Measurements from ENCODE around the gene LYSMD4.
A peak's percentile ranks its signal among the peaks of the same experiment; 100 is the strongest.

LYSMD4 gene

DNA sequence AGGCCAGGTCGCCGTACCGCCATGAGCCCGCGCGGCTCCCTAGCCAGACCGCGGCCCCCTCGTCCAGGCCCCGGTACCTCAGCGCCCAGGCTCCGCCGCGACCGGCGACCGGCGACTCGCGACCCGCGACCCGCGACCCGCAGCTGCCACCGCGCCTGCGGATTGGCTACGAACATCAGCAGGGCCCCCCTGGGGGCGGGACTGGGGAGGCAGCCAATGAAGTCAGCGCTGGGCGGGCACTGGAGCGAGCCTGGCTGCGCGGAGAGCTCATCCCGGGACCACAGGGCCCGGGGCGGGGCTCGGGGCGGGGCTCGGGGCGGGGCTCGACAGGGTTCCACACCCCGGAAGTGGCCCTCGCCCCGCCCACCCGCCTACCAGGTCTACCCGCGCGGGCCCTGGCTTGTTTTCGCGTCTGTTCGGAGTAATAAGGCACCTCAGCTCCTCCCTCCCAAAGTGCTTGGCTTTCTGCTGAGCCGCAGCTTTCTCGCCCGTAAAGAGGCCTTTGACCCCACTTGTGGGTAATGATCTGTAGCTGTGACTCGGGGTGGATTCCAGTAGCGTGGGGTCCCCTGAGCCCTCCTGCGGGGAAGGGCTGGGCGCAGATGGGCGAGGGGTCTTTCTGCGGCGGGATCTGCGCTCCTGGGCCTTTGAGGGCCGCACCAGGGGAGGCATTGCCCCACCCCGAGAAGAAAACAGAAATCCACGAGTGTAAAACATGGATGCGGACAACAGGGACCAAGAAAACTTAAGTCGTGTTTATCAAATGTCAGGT lies at the start of gene LYSMD4 (continued):
- TF ChIP-seq ZNF558 (tag by site-specific recombination; IDR thresholded peaks at IDR 0.05), result no peak
- TF ChIP-seq ZNF155 (tag by site-specific recombination; IDR thresholded peaks at IDR 0.05), result no peak
- no peak for TF ChIP-seq ZNF221 (tag by site-specific recombination; IDR thresholded peaks at IDR 0.05; ENCODE audit: borderline replicate concordance)
- TF ChIP-seq GFI1B (tag by site-specific recombination; IDR thresholded peaks at IDR 0.05), result no peak
- no peak for TF ChIP-seq ZNF266 (tag by site-specific recombination; IDR thresholded peaks at IDR 0.05; ENCODE audit: low read depth)
- TF ChIP-seq OSR2 (tag by site-specific recombination; IDR thresholded peaks at IDR 0.05), result 0 out of 2 replicates have a peak, but pooled peaks have one; percentile 41
- TF ChIP-seq ZNF747 (tag by site-specific recombination; IDR thresholded peaks at IDR 0.05), result no peak
- TF ChIP-seq ZNF121 (tag by site-specific recombination; IDR thresholded peaks at IDR 0.05), result no peak
- TF ChIP-seq, protein P1, sequence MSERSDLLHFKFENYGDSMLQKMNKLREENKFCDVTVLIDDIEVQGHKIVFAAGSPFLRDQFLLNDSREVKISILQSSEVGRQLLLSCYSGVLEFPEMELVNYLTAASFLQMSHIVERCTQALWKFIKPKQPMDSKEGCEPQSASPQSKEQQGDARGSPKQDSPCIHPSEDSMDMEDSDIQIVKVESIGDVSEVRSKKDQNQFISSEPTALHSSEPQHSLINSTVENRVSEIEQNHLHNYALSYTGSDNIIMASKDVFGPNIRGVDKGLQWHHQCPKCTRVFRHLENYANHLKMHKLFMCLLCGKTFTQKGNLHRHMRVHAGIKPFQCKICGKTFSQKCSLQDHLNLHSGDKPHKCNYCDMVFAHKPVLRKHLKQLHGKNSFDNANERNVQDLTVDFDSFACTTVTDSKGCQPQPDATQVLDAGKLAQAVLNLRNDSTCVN (tag by site-specific recombination; optimal IDR thresholded peaks at IDR 0.05), result peak; percentile 37
- TF ChIP-seq ZNF791 (tag by site-specific recombination; IDR thresholded peaks at IDR 0.05), result no peak
- TF ChIP-seq, protein P2, sequence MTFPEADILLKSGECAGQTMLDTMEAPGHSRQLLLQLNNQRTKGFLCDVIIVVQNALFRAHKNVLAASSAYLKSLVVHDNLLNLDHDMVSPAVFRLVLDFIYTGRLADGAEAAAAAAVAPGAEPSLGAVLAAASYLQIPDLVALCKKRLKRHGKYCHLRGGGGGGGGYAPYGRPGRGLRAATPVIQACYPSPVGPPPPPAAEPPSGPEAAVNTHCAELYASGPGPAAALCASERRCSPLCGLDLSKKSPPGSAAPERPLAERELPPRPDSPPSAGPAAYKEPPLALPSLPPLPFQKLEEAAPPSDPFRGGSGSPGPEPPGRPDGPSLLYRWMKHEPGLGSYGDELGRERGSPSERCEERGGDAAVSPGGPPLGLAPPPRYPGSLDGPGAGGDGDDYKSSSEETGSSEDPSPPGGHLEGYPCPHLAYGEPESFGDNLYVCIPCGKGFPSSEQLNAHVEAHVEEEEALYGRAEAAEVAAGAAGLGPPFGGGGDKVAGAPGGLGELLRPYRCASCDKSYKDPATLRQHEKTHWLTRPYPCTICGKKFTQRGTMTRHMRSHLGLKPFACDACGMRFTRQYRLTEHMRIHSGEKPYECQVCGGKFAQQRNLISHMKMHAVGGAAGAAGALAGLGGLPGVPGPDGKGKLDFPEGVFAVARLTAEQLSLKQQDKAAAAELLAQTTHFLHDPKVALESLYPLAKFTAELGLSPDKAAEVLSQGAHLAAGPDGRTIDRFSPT (tag by site-specific recombination; IDR thresholded peaks at IDR 0.05), result no peak
- TF ChIP-seq, protein P3, sequence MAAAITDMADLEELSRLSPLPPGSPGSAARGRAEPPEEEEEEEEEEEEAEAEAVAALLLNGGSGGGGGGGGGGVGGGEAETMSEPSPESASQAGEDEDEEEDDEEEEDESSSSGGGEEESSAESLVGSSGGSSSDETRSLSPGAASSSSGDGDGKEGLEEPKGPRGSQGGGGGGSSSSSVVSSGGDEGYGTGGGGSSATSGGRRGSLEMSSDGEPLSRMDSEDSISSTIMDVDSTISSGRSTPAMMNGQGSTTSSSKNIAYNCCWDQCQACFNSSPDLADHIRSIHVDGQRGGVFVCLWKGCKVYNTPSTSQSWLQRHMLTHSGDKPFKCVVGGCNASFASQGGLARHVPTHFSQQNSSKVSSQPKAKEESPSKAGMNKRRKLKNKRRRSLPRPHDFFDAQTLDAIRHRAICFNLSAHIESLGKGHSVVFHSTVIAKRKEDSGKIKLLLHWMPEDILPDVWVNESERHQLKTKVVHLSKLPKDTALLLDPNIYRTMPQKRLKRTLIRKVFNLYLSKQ (tag by site-specific recombination; IDR thresholded peaks at IDR 0.05; ENCODE audit: borderline replicate concordance), result no peak
- TF ChIP-seq ZNF510 (tag by site-specific recombination; IDR thresholded peaks at IDR 0.05; ENCODE audit: insufficient replicate concordance), result no peak
- TF ChIP-seq ZNF23 (tag by site-specific recombination; IDR thresholded peaks at IDR 0.05; ENCODE audit: borderline replicate concordance), result no peak
- TF ChIP-seq, protein P4, sequence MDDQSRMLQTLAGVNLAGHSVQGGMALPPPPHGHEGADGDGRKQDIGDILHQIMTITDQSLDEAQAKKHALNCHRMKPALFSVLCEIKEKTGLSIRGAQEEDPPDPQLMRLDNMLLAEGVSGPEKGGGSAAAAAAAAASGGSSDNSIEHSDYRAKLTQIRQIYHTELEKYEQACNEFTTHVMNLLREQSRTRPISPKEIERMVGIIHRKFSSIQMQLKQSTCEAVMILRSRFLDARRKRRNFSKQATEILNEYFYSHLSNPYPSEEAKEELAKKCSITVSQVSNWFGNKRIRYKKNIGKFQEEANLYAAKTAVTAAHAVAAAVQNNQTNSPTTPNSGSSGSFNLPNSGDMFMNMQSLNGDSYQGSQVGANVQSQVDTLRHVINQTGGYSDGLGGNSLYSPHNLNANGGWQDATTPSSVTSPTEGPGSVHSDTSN (CRISPR knock-in tag; IDR thresholded peaks at IDR 0.05), result peak; percentile 63; the same call in 1 of the 2 replicates
- TF ChIP-seq ZEB2 (tag by site-specific recombination; IDR thresholded peaks at IDR 0.05), result no peak
- TF ChIP-seq, protein P5, sequence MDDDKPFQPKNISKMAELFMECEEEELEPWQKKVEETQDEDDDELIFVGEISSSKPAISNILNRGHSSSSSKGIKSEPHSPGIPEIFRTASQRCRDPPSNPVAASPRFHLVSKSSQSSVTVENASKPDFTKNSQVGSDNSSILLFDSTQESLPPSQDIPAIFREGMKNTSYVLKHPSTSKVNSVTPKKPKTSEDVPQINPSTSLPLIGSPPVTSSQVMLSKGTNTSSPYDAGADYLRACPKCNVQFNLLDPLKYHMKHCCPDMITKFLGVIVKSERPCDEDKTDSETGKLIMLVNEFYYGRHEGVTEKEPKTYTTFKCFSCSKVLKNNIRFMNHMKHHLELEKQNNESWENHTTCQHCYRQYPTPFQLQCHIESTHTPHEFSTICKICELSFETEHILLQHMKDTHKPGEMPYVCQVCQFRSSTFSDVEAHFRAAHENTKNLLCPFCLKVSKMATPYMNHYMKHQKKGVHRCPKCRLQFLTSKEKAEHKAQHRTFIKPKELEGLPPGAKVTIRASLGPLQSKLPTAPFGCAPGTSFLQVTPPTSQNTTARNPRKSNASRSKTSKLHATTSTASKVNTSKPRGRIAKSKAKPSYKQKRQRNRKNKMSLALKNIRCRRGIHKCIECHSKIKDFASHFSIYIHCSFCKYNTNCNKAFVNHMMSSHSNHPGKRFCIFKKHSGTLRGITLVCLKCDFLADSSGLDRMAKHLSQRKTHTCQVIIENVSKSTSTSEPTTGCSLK (tag by site-specific recombination; IDR thresholded peaks at IDR 0.05), result no peak
- no peak for TF ChIP-seq ZNF138 (tag by site-specific recombination; IDR thresholded peaks at IDR 0.05; ENCODE audit: borderline replicate concordance)
- TF ChIP-seq ZNF530 (tag by site-specific recombination; IDR thresholded peaks at IDR 0.05; ENCODE audit: low read depth), result no peak
- TF ChIP-seq ZNF211 (tag by site-specific recombination; IDR thresholded peaks at IDR 0.05; ENCODE audit: low read depth), result no peak
- TF ChIP-seq ZBTB20 (tag by site-specific recombination; IDR thresholded peaks at IDR 0.05), result peak; percentile 11; the same call in 1 of the 2 replicates
- TF ChIP-seq ZNF133 (tag by site-specific recombination; IDR thresholded peaks at IDR 0.05), result no peak
- TF ChIP-seq ZNF169 (tag by site-specific recombination; IDR thresholded peaks at IDR 0.05), result no peak
- no peak for TF ChIP-seq ZNF785 (tag by site-specific recombination; IDR thresholded peaks at IDR 0.05)
- no peak for TF ChIP-seq ZNF423 (tag by site-specific recombination; IDR thresholded peaks at IDR 0.05)
- no peak for TF ChIP-seq ZNF416 (tag by site-specific recombination; IDR thresholded peaks at IDR 0.05)
- no peak for TF ChIP-seq ZNF654 (tag by site-specific recombination; IDR thresholded peaks at IDR 0.05; ENCODE audit: low read depth)
- TF ChIP-seq ZNF2 (tag by site-specific recombination; IDR thresholded peaks at IDR 0.05), result no peak; the same call in 1 of the 2 replicates
- TF ChIP-seq, protein P6, sequence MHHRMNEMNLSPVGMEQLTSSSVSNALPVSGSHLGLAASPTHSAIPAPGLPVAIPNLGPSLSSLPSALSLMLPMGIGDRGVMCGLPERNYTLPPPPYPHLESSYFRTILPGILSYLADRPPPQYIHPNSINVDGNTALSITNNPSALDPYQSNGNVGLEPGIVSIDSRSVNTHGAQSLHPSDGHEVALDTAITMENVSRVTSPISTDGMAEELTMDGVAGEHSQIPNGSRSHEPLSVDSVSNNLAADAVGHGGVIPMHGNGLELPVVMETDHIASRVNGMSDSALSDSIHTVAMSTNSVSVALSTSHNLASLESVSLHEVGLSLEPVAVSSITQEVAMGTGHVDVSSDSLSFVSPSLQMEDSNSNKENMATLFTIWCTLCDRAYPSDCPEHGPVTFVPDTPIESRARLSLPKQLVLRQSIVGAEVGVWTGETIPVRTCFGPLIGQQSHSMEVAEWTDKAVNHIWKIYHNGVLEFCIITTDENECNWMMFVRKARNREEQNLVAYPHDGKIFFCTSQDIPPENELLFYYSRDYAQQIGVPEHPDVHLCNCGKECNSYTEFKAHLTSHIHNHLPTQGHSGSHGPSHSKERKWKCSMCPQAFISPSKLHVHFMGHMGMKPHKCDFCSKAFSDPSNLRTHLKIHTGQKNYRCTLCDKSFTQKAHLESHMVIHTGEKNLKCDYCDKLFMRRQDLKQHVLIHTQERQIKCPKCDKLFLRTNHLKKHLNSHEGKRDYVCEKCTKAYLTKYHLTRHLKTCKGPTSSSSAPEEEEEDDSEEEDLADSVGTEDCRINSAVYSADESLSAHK (tag by site-specific recombination; IDR thresholded peaks at IDR 0.05), result no peak
- TF ChIP-seq ZNF596 (tag by site-specific recombination; IDR thresholded peaks at IDR 0.05), result peak; percentile 21; the same call in 1 of the 2 replicates

Measured in HEK293 (cell line).